ENCODE data around the gene CARS2. TPM values are rescaled to one million over a fixed set of nuclear protein-coding genes. Genes with fewer than 3 reads are reported as not detected.
"Not testable (repeated sequence)": the region's sequence is repeated elsewhere in the genome, so short reads cannot be mapped to it uniquely, and the experiment has no call there.

Gene CARS2
- total RNA-seq, 1 donor from 2014 or later = 57.1 TPM

DNA sequence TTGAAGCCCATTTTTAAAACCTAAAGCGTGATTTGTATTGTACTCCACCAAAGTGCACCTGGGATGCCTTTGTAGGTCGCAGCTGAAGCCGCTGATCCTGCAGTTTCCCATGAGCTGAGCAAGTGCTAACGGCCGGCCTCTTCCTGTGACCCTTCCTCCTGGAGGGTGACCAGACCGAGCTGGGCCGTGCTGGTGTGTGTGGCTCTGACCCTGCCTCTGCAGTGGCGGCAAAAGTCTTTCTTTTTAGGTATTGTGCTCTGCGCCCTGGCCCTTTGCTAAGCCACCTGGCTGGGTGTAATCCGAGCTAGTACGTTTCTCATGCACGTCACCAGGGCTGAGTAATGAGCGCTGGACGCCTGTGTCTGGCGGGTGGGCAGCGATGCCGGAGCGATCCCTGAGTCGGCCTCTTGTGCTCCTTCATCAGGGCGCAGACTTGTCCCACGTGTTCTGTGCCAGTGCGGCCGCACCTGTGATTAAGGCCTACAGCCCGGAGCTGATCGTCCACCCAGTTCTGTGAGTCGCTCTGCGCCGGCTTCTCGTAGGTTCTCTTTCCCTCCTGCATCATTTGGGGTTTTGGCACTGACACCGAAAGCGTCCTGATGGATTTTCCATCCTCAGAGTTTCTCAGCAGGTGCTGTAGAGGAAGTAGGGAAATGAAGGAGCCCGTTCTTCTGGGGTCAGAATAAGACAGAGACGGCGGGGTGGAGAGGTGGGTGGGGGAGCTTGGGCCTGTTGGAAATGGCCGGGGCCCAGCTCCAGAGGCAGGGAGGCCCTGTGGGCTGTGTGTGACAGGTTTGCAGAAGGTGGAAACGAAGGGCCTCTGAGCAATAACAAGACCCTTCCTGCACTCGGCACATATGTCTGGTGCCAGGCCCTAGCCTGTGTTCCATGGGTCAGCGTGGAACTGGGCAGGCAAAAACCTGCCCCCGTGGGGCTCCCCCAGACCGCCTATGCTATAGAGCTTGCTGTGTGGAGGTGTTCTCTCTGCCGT, 80.9 kb downstream of the CARS2 start:
- peak; percentile 87 for DNase-seq (ENCODE audit: low spot score)

DNA sequence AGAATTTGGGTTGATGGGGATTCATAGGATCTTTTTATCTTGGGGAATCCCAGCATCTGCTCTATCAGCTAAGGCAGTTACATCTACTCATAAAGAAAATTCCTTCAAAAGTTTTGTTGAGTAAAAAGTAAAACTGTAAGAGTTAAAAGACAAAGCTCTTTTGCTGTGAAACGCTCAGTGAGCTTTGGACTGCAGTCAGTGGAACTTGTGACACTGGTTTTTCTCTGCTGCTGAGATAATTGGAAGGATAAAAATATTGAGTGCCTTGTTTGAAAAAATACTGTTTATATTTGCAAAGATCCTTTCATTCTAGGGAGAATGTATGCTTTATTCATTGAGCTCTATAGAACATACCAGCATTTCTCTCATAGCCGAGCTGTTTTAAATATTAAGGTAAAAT, 85.3 kb downstream of the CARS2 start:
- no peak for DNase-seq (ENCODE audit: low spot score)

DNA sequence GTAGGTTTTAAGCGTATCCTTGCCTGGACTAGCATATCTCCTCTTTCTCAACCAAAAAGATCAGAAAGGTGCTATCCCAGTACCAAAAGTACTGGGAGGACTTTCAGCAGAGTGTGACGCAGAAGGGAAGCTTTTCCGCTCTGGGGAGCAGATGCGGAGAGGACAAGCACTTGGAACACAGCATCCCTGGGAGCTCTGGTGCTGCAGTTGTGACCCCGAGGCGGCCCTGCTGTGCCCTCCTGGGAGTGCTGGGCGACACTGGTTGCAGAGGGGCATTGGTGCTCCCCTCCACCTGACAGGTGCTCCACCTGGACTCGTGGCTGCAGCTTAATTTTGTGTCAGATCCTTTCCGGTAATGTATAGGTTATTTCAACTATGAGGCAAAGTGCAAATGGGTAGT, 87.1 kb downstream of the CARS2 start:
- no peak for DNase-seq (ENCODE audit: low spot score)

DNA sequence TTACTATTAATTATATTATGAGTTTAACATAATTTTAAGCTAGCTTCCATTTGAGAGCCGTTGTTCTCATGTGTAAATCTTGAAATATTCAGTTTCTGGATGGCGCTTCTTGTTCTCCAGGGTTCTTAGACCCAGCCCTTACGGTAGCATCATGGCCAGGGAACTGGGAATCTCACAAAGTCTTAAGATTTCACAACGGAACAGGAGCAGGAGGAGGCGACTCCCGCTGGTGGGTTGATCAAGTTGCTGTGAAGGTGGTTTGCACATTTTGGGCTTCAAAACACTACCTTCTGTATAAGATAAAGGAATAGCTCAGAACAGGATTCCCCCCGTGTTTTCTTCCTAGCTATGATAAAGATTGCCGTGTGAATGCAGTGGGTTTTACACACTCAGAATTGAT, 87.7 kb downstream of the CARS2 start:
- DNase-seq (ENCODE audit: low spot score) = no peak

DNA sequence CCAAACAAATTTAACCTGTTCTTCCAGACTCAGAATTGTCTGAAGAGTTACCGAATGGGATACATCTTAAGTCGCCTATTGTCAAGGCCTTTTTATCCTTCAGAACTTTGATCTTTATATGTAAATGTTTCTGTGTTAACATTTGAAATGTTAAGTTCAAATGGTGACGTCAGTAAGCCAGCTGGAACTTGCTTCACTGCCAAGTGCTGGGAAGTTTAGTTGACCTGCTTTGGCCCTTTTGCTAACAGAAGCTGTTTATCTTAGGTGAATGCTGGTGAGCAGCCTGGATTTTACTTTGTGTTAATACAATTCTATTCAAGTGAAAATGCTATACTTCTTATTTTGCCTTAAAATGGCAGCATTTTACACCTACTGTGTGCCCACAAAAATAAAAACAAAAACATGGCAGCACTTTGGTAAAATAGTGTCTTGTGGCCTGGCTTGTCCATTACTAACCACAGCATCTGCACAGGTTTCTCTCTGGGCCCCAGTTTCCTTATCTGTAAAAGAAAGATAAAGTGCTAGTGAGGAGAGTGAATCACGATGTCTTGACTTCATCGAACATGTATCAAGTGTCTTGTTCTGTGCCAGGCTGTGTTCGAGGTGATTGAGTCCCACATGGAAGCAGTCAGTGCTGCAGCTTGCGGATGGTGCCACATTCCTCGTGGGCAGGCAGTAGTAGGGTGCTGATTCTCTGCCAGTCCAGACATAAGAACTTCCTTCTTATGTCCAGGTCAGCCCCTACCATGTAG, 88.4 kb downstream of the CARS2 start:
- no peak for DNase-seq (ENCODE audit: low spot score)

DNA sequence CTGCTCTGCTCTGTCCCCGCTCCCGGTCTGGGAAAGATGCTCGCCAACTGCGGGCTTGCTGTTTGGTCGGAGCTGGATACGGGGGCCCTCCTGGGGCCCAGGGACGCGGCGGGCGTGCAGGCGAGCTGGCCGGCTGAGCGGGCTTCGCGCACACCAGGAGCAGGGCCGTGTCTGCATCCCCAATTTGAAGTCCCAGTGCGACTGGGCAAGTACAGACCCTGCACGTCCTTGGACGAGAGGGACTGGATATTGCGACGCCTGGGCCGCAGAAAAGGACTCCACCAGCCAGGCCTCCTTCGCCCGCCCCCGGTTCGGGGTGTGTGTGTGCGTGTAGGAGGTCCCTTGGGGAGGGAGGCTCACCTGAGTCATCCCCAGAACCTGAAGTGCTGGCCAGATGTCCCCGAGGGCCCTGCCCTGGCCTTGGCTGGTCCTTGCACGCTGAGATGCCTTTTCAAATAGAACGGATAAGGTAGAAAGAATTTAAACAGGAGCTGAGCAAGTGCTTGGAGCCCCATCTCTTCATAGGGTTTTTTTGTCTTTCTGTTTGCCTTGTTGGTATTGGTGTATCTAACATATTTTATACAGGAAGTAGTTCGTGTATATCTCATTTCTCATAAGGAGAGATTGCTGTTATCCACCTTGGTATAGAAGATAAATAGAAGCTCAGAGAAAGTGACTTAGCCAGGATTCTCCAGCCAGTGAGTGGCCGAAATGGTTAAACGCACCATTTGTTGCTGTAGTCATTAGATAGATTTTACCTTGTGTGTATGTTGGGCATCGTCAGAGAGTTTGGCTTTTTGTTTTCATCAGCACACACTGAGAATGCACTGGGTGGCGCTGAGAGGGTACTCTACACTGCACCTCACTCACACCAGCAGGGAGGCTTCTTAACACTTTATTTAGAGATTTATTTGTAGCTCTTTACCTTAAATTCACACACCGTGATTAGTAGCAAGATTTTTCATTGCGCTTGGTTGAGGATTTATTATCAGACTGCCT, 89.5 kb downstream of the CARS2 start:
- no peak for DNase-seq (ENCODE audit: low spot score)

DNA sequence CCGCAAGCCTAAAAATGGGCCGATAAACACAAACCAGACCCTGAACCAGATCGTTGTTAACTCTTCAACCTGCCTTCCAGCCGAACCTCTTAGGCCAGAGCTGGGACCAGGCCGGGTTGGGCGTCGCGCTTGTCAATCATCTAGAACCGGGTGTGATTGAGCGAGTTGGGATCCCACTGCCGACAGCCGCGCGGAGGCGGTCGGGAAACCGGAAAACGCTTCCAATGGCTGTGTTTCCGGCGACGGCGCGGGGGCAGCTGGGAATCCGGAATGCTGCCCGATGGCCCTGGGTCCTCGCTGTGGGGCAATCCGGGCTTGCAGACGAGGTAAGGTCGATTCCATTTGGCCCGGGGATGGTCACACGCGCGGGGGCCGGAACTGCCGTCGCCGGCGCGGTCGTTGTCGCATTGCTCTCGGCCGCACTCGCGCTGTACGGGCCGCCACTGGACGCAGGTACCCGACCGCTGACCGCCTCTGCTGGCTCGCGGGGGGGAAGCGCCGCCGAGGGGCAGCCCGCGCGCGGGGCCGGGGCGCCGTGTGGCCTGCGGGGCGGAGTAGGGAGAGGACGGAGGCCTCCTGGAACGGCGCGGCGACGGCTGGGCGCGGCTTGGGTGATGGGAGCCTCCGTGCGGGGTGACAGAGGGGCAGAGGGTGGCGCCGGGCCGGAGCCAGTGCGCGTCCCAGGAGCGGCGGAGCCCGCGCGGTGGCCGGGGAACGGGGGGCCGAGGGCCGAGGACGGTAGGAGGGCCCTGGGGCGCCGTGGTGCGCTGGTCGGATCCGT, 90.4 kb downstream of the CARS2 start, which contains the start of gene NAXD:
Gene NAXD (plus strand): TSS at position 224 of the 781 bp plus-strand sequence. CDS start 57 bp downstream, at position 281.
- DNase-seq (ENCODE audit: low spot score) = peak; percentile 97

DNA sequence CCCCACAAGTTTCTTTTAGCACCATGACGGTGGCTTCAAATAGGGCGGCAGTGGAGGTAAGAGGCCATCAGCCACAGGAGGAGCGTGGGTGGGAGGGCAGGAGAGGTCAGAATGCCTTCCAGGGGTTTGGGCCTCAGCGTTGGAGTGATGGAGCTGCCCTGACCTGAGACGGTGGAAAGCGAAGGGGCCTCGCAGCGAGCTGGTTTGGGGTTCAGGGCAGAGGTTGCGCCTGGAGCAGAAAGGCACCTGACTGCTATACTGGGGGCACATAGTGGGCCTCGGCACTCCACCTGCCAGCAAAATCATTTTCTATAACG, 91.0 kb downstream of the CARS2 start:
- DNase-seq (ENCODE audit: low spot score) = no peak

DNA sequence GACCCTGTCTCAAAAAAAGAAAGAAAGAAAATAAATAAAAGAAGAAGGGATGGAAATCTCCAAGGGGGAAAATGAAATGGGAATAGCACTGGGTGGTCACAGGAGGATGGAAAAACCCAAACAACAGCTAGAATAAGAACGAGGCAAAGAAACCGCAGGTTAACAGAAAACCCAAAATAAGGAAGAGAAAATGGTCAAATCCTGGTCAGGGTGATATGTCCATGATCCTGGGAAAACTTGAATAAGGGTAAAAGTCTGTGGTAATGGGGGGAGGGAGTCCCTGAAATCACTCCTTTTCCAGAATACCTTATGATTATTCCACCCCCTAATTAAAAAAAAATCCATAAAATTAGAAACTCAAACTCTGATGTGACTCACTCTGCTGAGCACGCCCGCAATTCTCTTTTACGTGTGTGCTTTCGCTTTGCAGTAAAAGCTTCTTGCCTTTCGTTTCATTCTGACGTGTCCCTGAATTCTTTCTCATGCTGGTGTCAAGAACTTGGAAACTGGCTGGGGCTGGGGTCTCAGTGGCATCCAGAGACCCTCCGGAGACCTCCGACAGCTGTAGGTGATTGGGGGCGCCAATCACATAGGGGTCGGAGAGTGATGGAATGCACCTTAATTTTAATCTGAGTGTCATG, 94.8 kb downstream of the CARS2 start:
- DNase-seq (ENCODE audit: low spot score) = no peak

DNA sequence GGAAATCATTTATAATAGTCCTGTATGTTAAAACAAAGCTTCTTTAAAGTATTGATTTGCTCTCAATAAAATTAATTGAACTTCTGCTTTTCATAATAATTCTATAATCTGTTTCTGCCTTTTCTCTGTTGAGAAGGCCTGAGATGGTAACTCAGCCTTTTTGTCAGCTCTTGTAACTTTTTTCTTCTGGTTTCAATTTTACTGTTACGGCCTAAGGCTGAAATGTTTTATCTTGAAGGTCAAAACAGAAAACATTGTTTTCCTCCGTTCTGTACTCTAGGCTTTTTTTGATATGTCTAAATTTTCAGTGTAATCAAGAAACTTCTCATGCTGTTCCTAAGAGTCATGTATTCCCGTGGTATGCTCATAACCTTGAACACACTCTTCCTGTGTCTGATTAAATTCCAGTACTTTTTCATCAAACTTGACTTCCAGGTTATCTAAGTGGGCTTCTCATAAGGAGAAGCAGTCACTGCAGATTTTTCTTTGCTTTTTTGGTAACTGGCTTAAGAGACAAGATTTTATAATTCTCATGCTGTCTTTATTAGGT, 98.2 kb downstream of the CARS2 start:
- DNase-seq (ENCODE audit: low spot score) = no peak

DNA sequence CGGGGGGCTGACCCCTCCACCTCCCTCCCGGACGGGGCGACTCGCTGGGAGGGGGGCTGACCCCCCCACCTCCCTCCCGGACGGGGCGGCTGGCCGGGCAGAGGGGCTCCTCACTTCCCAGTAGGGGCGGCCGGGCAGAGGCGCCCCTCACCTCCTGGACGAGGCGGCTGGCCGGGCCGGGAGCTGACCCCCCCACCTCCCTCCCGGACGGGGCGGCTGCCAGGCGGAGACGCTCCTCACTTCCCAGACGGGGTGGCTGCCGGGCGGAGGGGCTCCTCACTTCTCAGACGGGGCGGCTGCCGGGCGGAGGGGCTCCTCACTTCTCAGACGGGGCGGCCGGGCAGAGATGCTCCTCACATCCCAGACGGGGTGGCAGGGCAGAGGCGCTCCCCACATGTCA, 99.6 kb downstream of the CARS2 start:
- not testable (repeated sequence) for DNase-seq (ENCODE audit: low spot score)

DNA sequence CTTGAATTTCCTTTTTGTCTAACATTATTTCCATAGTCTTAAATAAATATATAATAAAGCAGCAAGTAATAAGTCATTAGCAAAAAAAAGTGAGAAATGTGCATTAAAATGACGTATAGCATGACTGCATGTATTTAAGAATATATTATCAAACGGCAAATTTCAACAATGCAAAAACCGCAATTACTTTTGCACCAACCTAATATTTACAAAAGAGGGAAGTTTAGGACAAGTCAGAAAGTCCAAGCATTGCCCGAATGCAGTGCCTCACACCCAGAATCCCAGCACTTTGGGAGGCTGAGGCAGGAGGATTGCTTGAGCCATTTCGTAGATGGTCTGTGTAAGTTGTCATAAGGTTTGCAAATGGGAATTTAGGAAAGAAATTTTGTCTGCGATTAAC, 100.8 kb downstream of the CARS2 start:
- DNase-seq (ENCODE audit: low spot score) = no peak

DNA sequence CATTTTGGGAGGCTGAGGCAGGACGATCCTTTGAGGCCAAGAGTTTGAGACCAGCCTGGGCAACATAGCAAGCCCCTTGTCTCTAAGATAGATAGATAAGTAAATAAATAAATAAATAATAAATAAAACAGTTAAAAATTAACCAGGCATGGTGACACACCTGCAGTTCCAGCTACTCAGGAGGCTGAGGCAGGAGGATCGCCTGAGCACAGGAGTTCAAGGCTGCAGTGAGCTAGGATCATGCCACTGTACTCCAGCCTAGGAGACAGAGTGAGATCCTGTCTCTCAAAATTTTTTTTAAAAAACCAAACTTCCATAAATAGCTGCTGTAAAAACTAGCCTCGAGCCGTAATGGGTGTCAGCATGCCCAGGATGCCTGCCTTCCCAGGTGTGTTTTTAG, 104.9 kb downstream of the CARS2 start:
- DNase-seq (ENCODE audit: low spot score) = no peak

DNA sequence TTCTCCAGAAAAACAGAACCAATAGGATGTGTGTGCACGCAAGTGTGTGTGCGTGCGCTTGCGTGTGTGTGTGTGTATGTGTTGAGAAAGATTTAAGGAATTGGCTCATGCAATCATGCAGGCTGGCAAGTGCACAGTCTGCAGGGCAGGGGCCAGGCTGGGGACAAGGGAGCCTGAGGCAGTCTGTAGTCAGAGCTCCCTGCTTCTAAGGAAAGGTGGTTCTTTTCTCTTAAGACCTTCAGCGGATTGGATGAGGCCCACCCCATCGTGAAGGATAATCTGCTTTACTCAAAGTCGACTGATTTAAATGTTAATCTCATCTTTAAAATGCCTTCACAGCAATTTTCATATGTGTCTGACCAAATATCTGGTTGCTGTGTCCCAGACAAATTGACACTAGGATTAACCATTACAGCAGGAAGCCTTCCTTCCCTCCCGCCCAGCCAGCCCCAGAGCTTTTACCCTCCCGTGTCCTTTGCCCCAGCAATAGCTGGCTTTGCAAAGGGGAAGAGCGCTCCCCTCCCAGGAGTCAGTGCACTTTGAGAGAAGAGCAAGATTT, 105.6 kb downstream of the CARS2 start:
- DNase-seq (ENCODE audit: low spot score) = no peak

DNA sequence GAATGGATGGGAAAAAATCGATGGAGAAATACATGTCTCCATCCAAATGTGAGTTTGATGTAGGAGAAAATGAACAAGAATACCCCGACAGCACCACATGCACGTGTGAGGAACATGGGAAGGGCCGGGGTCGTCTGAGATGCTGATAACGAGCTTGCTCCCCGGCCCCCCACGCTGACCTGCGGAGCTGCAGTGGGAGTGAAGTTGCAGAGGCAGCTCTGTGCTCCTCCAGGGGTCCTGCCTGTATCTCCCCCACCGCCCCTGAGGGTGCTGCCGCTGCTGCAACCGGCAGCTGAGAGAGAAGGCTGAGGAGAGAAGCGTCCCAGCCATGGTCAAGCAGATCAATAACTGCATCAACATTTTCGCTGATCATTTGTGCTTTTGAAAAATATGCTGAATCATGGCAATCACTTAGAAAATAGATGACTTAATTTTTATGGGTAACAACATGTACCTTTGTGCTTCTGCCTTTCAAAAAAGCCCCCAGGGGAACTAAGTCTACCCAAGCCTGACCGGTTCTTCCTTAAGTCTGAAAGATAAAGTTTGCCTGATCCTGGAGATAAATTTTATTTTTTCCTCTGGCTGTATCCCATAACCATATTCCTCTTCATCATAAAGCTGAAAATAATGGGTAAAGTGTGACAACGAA, 108.8 kb downstream of the CARS2 start:
- no peak for DNase-seq (ENCODE audit: low spot score)

DNA sequence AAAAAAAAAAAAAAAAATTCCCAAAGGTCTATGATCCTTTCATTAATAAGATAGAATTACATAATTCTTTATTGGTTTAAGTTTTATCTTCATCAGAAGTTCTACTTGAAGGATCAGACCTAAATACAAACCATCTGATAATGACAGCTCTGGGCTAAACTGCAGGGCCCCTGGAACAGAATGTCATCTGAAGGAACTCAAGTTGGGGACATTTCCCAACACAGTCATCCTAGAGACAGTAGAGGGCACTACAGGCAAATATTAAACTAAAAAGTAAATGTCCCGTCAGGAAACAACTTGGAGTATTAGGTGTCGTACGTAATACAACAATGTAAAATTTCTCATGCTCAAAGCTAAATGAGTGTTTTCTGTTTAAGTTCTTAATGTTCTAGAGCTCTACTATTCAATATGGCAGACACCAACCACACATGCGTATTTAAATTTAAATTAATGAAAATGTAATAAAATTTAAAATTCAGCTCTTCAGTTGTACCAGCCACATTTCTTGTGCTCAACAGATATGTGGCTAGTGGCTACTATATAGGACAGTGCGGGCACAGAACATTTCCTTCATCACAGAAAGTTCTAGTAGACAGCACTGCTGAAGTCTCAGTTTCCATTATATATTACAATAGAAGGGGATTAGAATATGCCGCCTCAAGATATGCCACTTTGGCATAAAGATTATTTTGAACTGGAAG, 112.3 kb downstream of the CARS2 start:
- no peak for DNase-seq (ENCODE audit: low spot score)

DNA sequence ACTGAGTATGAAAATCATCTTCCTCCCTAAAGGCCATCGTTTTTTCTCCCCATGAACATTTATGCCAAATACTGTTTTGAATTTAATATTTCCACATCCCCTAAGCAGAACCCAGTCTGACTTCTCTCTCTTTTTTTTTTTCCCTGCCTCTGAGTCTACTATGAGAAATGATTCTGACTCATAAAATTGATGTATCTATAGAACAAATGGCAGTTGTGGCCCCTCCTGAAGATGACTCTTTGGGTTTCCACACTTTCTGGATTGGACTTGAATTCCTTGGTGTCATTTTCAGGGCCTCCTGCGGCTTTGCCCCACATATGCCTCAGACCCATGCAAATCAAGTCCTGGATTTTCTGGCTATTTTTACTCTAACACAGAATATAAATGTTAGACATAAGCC, 113.3 kb downstream of the CARS2 start:
- no peak for DNase-seq (ENCODE audit: low spot score)
